Measurements from ENCODE around the gene DYDC1. TPM values are rescaled to one million over a fixed set of nuclear protein-coding genes. Genes with fewer than 3 reads are reported as not detected.

Gene DYDC1
- total RNA-seq (not detected), total RNA-seq (0 to 0.09 (median 0) reads per million in 172 experiments)
- not detected for polyA plus RNA-seq (2013, experiment 1 of 2)
- polyA plus RNA-seq (2013, experiment 2 of 2) = not detected

DNA sequence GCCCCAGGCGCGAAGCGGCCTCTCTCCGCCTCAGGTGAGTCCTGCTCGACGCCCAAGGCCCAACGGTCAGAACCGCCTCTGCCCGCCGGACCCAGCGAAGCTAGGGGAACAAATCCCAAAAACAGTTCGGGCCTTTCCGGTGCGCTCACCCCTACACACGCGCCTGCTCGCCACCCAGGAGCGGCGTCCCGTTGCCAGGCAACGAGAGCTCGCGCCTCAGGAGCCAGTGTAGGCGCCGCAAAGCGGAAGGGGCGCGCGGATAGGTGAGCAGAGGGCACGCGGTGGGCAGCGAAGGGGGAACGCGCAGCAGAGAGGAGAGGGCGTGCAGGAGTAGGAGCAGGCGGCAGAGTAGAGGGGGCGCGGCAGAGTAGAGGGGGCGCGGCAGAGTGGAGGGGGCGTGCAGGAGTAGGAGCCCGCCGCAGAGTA lies at the start of gene DYDC1, which contains the start of gene DYDC2:
TSS of gene DYDC1 (minus strand) at position 193 of the 426 bp plus-strand sequence. CDS start 4,154 bp downstream, outside the sequence.
TSS of gene DYDC2 (plus strand) at position 219 of the 426 bp plus-strand sequence. CDS start 5,663 bp downstream, outside the sequence.
- intact Hi-C loops (cut with DNase I, micrococcal nuclease) = no loop called here
- peak; percentile 95 for ATAC-seq (ENCODE audit: poor library complexity)
- H3K4me3 Mint-ChIP-seq = peak within 1 kb of the TSS; percentile 85
- no peak within 1 kb of the TSS for H3K27ac Mint-ChIP-seq
- H3K27ac ChIP-seq (ENCODE audit: low read depth in 1 of 2, low read length in 2 of 2) = no peak within 1 kb of the TSS
- H3K36me3 ChIP-seq (ENCODE audit: insufficient read depth, low read length) = no peaks in the 10 kb centered on the region
- H3K27me3 ChIP-seq (ENCODE audit: control insufficient read depth in 1 of 2, insufficient read depth in 2 of 2, low read length in 2 of 2) = peaks cover 15 to 21% of the 10 kb centered on the region in 2 experiments
- no peak for TF ChIP-seq CTCF (IDR thresholded peaks at IDR 0.05)
- H3K27me3 Mint-ChIP-seq = peaks cover 34% of the 10 kb centered on the region
- peaks cover 0 to 19% of the 10 kb centered on the region in 2 experiments for H3K9me3 ChIP-seq (ENCODE audit: control insufficient read depth in 1 of 2, insufficient read depth in 1 of 2, low read length in 2 of 2)
- peak in 13 of 14 experiments; percentile 9 to 60 (median 36) for DNase-seq
- ChIA-PET POLR2A (no interaction called here), CTCF (no interaction called here)
- H3K4me1 ChIP-seq (ENCODE audit: insufficient read depth, low read length) = peaks cover 9% of the 10 kb centered on the region
- peak within 1 kb of the TSS; percentile 38 for H3K4me3 ChIP-seq (ENCODE audit: low read length)
- no peaks in the 10 kb centered on the region for H3K4me1 Mint-ChIP-seq (ENCODE audit: low read depth)
- no peaks in the 10 kb centered on the region for H3K36me3 Mint-ChIP-seq (ENCODE audit: low read depth)
- no peaks in the 10 kb centered on the region for H3K9me3 Mint-ChIP-seq

GRCh38 chr10:80406204-80406603 lies 49.6 kb upstream of the DYDC1 start:
- peak overlapping the region; percentile 6 for H3K4me3 Mint-ChIP-seq
- Histone ChIP-seq H3K27ac (ENCODE audit: low read depth in 1 of 2, low read length in 2 of 2) (no peak overlapping the region), H3K27me3 (ENCODE audit: control insufficient read depth in 1 of 2, insufficient read depth in 2 of 2, low read length in 2 of 2) (no peaks in the 10 kb centered on the region), H3K4me3 (ENCODE audit: low read length) (no peak overlapping the region), H3K4me1 (ENCODE audit: insufficient read depth, low read length) (peaks cover 19% of the 10 kb centered on the region), H3K9me3 (ENCODE audit: control insufficient read depth in 1 of 2, insufficient read depth in 1 of 2, low read length in 2 of 2) (no peaks in the 10 kb centered on the region), H3K36me3 (ENCODE audit: insufficient read depth, low read length) (no peaks in the 10 kb centered on the region)
- no peak for ATAC-seq (ENCODE audit: poor library complexity)
- peaks cover 31% of the 10 kb centered on the region for H3K4me1 Mint-ChIP-seq (ENCODE audit: low read depth)
- ChIA-PET CTCF (interaction anchor here (1.2 to 1.8 kb wide), 3 partner anchors 15 to 99 kb away, joined by 3 to 7 read pairs (median 5); no protein-coding TSS in a partner anchor), POLR2A (interaction anchor here (1.5 kb wide), 1 partner anchor 93 kb away, joined by 4 read pairs; no protein-coding TSS in a partner anchor)
- no peak overlapping the region for H3K27ac Mint-ChIP-seq
- H3K9me3 Mint-ChIP-seq = no peaks in the 10 kb centered on the region
- H3K27me3 Mint-ChIP-seq = no peaks in the 10 kb centered on the region
- peaks cover 4% of the 10 kb centered on the region for H3K36me3 Mint-ChIP-seq (ENCODE audit: low read depth)
- no peak for DNase-seq
- no peak for TF ChIP-seq CTCF (IDR thresholded peaks at IDR 0.05)
- intact Hi-C loops (cut with DNase I, micrococcal nuclease) = no loop called here

GRCh38 chr10:80405626-80406025 lies 49.1 kb upstream of the DYDC1 start:
- intact Hi-C loops (cut with DNase I, micrococcal nuclease) = no loop called here

More at GRCh38 chr10:80405626-80406025, 49.1 kb upstream of the DYDC1 start:
- H3K4me3 Mint-ChIP-seq = no peak overlapping the region
- Histone ChIP-seq H3K27me3 (ENCODE audit: control insufficient read depth in 1 of 2, insufficient read depth in 2 of 2, low read length in 2 of 2) (no peaks in the 10 kb centered on the region), H3K4me1 (ENCODE audit: insufficient read depth, low read length) (peaks cover 19% of the 10 kb centered on the region), H3K9me3 (ENCODE audit: control insufficient read depth in 1 of 2, insufficient read depth in 1 of 2, low read length in 2 of 2) (no peaks in the 10 kb centered on the region), H3K4me3 (ENCODE audit: low read length) (no peak overlapping the region), H3K36me3 (ENCODE audit: insufficient read depth, low read length) (no peaks in the 10 kb centered on the region), H3K27ac (ENCODE audit: low read depth in 1 of 2, low read length in 2 of 2) (no peak overlapping the region)
- TF ChIP-seq CTCF (IDR thresholded peaks at IDR 0.05) = no peak
- POLR2A ChIA-PET = interaction anchor here (1.5 kb wide), 1 partner anchor 93 kb away, joined by 4 read pairs; no protein-coding TSS in a partner anchor
- H3K27me3 Mint-ChIP-seq = no peaks in the 10 kb centered on the region
- H3K4me1 Mint-ChIP-seq (ENCODE audit: low read depth) = peaks cover 26% of the 10 kb centered on the region
- no peak for DNase-seq
- no peak for ATAC-seq (ENCODE audit: poor library complexity)
- H3K27ac Mint-ChIP-seq = no peak overlapping the region
- no peaks in the 10 kb centered on the region for H3K9me3 Mint-ChIP-seq
- H3K36me3 Mint-ChIP-seq (ENCODE audit: low read depth) = peaks cover 4% of the 10 kb centered on the region
- CTCF ChIA-PET = interaction anchor here (0.6 to 1.8 kb wide), 5 partner anchors 9 to 100 kb away, joined by 3 to 7 read pairs (median 5); no protein-coding TSS in a partner anchor
